ENCODE data around the gene DSCAM.

DNA sequence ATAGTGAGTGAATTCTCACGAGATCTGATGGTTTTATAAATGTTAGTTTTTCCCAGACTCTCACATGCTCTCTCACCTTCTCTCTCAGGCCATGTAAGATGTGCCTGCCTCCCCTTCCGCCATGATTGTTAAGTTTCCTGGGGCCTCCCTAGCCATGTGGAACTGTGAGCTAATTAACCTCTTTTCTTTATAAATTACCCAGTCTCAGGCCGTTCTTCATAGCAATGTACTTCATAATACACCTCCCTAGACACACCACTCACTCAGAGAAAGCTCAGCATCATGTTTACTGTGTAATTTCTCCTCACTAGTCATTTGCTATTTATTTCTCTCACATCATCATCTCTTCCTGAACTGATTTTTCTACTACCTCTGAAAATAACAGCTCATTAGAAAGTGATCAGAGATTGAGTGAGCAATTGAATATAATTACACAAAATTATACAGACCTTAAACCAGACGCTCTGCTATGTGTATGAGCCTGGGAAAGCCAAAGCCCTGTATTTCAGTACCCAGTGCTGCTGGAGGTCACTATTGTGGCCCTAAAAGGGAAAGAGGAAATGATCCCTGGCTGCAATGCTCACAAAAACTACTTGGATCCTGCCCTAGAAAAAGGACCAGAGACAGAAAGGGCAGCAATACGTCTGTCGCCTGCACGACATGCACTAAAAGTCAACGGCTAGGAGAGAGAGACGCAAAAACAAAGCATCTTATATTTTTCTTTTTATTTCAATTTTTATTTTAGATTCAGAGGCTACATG is 284.5 kb downstream of the DSCAM start:
- TF ChIP-seq, protein P1, sequence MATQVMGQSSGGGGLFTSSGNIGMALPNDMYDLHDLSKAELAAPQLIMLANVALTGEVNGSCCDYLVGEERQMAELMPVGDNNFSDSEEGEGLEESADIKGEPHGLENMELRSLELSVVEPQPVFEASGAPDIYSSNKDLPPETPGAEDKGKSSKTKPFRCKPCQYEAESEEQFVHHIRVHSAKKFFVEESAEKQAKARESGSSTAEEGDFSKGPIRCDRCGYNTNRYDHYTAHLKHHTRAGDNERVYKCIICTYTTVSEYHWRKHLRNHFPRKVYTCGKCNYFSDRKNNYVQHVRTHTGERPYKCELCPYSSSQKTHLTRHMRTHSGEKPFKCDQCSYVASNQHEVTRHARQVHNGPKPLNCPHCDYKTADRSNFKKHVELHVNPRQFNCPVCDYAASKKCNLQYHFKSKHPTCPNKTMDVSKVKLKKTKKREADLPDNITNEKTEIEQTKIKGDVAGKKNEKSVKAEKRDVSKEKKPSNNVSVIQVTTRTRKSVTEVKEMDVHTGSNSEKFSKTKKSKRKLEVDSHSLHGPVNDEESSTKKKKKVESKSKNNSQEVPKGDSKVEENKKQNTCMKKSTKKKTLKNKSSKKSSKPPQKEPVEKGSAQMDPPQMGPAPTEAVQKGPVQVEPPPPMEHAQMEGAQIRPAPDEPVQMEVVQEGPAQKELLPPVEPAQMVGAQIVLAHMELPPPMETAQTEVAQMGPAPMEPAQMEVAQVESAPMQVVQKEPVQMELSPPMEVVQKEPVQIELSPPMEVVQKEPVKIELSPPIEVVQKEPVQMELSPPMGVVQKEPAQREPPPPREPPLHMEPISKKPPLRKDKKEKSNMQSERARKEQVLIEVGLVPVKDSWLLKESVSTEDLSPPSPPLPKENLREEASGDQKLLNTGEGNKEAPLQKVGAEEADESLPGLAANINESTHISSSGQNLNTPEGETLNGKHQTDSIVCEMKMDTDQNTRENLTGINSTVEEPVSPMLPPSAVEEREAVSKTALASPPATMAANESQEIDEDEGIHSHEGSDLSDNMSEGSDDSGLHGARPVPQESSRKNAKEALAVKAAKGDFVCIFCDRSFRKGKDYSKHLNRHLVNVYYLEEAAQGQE (IDR thresholded peaks at IDR 0.05; ENCODE audit: insufficient read depth in 1 of 2, low read depth in 2 of 2, low read length in 2 of 2): no peak
- TF ChIP-seq POLR2AphosphoS5 (IDR thresholded peaks at IDR 0.05; ENCODE audit: low read depth, low read length): no peak
- no peak for TF ChIP-seq TAF1 (IDR thresholded peaks at IDR 0.05; ENCODE audit: borderline replicate concordance, insufficient read depth, low read length)
- no peak for TF ChIP-seq SIN3A (IDR thresholded peaks at IDR 0.05; ENCODE audit: borderline replicate concordance, insufficient read depth, low read length)
- no peak for TF ChIP-seq FOXP2 (optimal IDR thresholded peaks at IDR 0.05; ENCODE audit: borderline replicate concordance, extremely low read depth, extremely low read length, insufficient read depth)

Measured in PFSK-1 (cell line).